HEK293 (cell line): Measurements from ENCODE around the gene OLA1.
A peak's percentile ranks its signal among the peaks of the same experiment; 100 is the strongest.

Experiments used
- FEZF1 ChIP-seq: fragments of 450-650 bp; formaldehyde crosslinking; IDR thresholded peaks from 2 replicates; pipeline ENCODE4 v1.5.1; 2016; ENCODE audit warnings: missing biosample characterization, missing genetic modification characterization
- GLI2 ChIP-seq: fragments of 450-650 bp; formaldehyde crosslinking; IDR thresholded peaks from 2 replicates; pipeline ENCODE4; 2017; ENCODE audit warnings: missing biosample characterization, missing genetic modification characterization, low read depth, borderline replicate concordance
- GLIS2 ChIP-seq: fragments of 450-650 bp; formaldehyde crosslinking; IDR thresholded peaks from 2 replicates; pipeline ENCODE4 v1.5.1; 2016; ENCODE audit warnings: missing biosample characterization, missing genetic modification characterization
- KLF1 ChIP-seq: fragments of 450-650 bp; formaldehyde crosslinking; IDR thresholded peaks from 2 replicates; pipeline ENCODE4 v1.5.1; 2016; ENCODE audit warnings: missing biosample characterization, missing genetic modification characterization
- KLF7 ChIP-seq: fragments of 450-650 bp; formaldehyde crosslinking; IDR thresholded peaks from 2 replicates; pipeline ENCODE4 v1.5.1; 2016; ENCODE audit warnings: missing biosample characterization, missing genetic modification characterization, borderline replicate concordance
- MEIS1 ChIP-seq: sonication (generic); formaldehyde crosslinking; IDR thresholded peaks from 2 replicates; pipeline ENCODE4 v1.8.1; 2022; ENCODE audit warnings: missing genetic modification reagents, mild to moderate bottlenecking, borderline replicate concordance
- MYNN ChIP-seq: fragments of 450-650 bp; formaldehyde crosslinking; IDR thresholded peaks from 2 replicates; pipeline ENCODE4 v1.5.1; 2016; ENCODE audit warnings: missing biosample characterization, missing genetic modification characterization, borderline replicate concordance
- OVOL3 ChIP-seq: fragments of 450-650 bp; formaldehyde crosslinking; IDR thresholded peaks from 2 replicates; pipeline ENCODE4 v1.5.1; 2016; ENCODE audit warnings: missing biosample characterization, missing genetic modification characterization
- PRDM6 ChIP-seq: fragments of 450-650 bp; formaldehyde crosslinking; IDR thresholded peaks from 2 replicates; pipeline ENCODE4 v1.5.1; 2017; ENCODE audit warnings: missing biosample characterization, missing genetic modification characterization
- REPIN1 ChIP-seq: fragments of 450-650 bp; formaldehyde crosslinking; IDR thresholded peaks from 2 replicates; pipeline ENCODE4 v1.5.1; 2017; ENCODE audit warnings: missing biosample characterization, missing genetic modification characterization, low read depth
- SALL2 ChIP-seq: fragments of 450-650 bp; formaldehyde crosslinking; IDR thresholded peaks from 2 replicates; pipeline ENCODE4 v1.5.0; 2017; ENCODE audit warnings: missing biosample characterization, mild to moderate bottlenecking, missing genetic modification characterization, borderline replicate concordance
- SP2 ChIP-seq: fragments of 450-650 bp; formaldehyde crosslinking; IDR thresholded peaks from 2 replicates; pipeline ENCODE4 v1.5.1; 2016; ENCODE audit warnings: missing biosample characterization, missing genetic modification characterization
- SP7 ChIP-seq: fragments of 450-650 bp; formaldehyde crosslinking; IDR thresholded peaks from 2 replicates; pipeline ENCODE4 v1.5.1; 2016; ENCODE audit warnings: missing biosample characterization, missing genetic modification characterization
- TCF7L2 ChIP-seq: IDR thresholded peaks from 2 replicates; pipeline ENCODE4 v1.6.1; 2011; ENCODE audit warnings: low read depth, mild to moderate bottlenecking, inconsistent platforms, low read length, moderate library complexity, borderline replicate concordance
- ZBTB1 ChIP-seq: fragments of 450-650 bp; formaldehyde crosslinking; IDR thresholded peaks from 2 replicates; pipeline ENCODE4 v1.5.1; 2016; ENCODE audit warnings: missing biosample characterization, missing genetic modification characterization
- ZBTB21 ChIP-seq: fragments of 450-650 bp; formaldehyde crosslinking; IDR thresholded peaks from 2 replicates; pipeline ENCODE4 v1.5.1; 2017; ENCODE audit warnings: missing biosample characterization, missing genetic modification characterization
- ZEB2 ChIP-seq: fragments of 450-650 bp; formaldehyde crosslinking; IDR thresholded peaks from 2 replicates; pipeline ENCODE4 v1.5.1; 2016; ENCODE audit warnings: missing biosample characterization, missing genetic modification characterization
- ZNF112 ChIP-seq: fragments of 450-650 bp; formaldehyde crosslinking; IDR thresholded peaks from 2 replicates; pipeline ENCODE4 v1.5.0; 2017; ENCODE audit warnings: missing biosample characterization, missing genetic modification characterization
- ZNF132 ChIP-seq: fragments of 450-650 bp; formaldehyde crosslinking; IDR thresholded peaks from 2 replicates; pipeline ENCODE4 v1.5.1; 2017; ENCODE audit warnings: missing biosample characterization, missing genetic modification characterization, borderline replicate concordance
- ZNF138 ChIP-seq: fragments of 450-650 bp; formaldehyde crosslinking; IDR thresholded peaks from 2 replicates; pipeline ENCODE4 v1.5.1; 2016; ENCODE audit warnings: missing biosample characterization, missing genetic modification characterization, borderline replicate concordance
- ZNF24 ChIP-seq: fragments of 450-650 bp; formaldehyde crosslinking; IDR thresholded peaks from 2 replicates; pipeline ENCODE4 v1.5.1; 2016; ENCODE audit warnings: missing biosample characterization, missing genetic modification characterization
- ZNF335 ChIP-seq: fragments of 450-650 bp; formaldehyde crosslinking; conservative IDR thresholded peaks from 2 replicates; pipeline ENCODE4 v1.5.1; 2016; ENCODE audit warnings: missing biosample characterization, missing genetic modification characterization
- ZNF341 ChIP-seq: fragments of 450-650 bp; formaldehyde crosslinking; IDR thresholded peaks from 2 replicates; pipeline ENCODE4; 2016; ENCODE audit warnings: low read depth, missing biosample characterization, missing genetic modification characterization
- ZNF362 ChIP-seq: fragments of 450-650 bp; formaldehyde crosslinking; IDR thresholded peaks from 2 replicates; pipeline ENCODE4 v1.5.1; 2016; ENCODE audit warnings: missing biosample characterization, missing genetic modification characterization
- ZNF394 ChIP-seq: fragments of 450-650 bp; formaldehyde crosslinking; IDR thresholded peaks from 2 replicates; pipeline ENCODE4 v1.5.1; 2016; ENCODE audit warnings: missing biosample characterization, missing genetic modification characterization, mild to moderate bottlenecking, moderate library complexity, borderline replicate concordance
- ZNF530 ChIP-seq: fragments of 450-650 bp; formaldehyde crosslinking; IDR thresholded peaks from 2 replicates; pipeline ENCODE4 v1.5.1; 2016; ENCODE audit warnings: low read depth, missing biosample characterization, missing genetic modification characterization
- ZNF560 ChIP-seq: fragments of 450-650 bp; formaldehyde crosslinking; IDR thresholded peaks from 2 replicates; pipeline ENCODE4 v1.5.1; 2017; ENCODE audit warnings: missing biosample characterization, missing genetic modification characterization, borderline replicate concordance
- ZNF785 ChIP-seq: fragments of 450-650 bp; formaldehyde crosslinking; IDR thresholded peaks from 2 replicates; pipeline ENCODE4 v1.5.1; 2016; ENCODE audit warnings: missing biosample characterization, missing genetic modification characterization
- ZSCAN30 ChIP-seq: fragments of 450-650 bp; IDR thresholded peaks from 2 replicates; pipeline ENCODE4 v1.5.1; 2018; ENCODE audit warnings: missing biosample characterization, mild to moderate bottlenecking, missing genetic modification characterization, moderate library complexity
- ZSCAN5A ChIP-seq: fragments of 450-650 bp; formaldehyde crosslinking; IDR thresholded peaks from 2 replicates; pipeline ENCODE4 v1.5.1; 2016; ENCODE audit warnings: missing biosample characterization, missing genetic modification characterization
- TF ChIP-seq, protein P1 (sequence below): fragments of 450-650 bp; IDR thresholded peaks from 2 replicates; pipeline ENCODE4 v1.5.1; 2018; ENCODE audit warnings: missing biosample characterization, missing genetic modification characterization
- TF ChIP-seq, protein P2 (sequence below): fragments of 450-650 bp; formaldehyde crosslinking; conservative IDR thresholded peaks from 2 replicates; pipeline ENCODE4 v1.5.1; 2016; ENCODE audit warnings: low read depth, missing biosample characterization, missing genetic modification characterization
- TF ChIP-seq, protein P3 (sequence below): fragments of 450-650 bp; formaldehyde crosslinking; IDR thresholded peaks from 2 replicates; pipeline ENCODE4 v1.5.1; 2016; ENCODE audit warnings: missing biosample characterization, missing genetic modification characterization

OLA1 gene

DNA sequence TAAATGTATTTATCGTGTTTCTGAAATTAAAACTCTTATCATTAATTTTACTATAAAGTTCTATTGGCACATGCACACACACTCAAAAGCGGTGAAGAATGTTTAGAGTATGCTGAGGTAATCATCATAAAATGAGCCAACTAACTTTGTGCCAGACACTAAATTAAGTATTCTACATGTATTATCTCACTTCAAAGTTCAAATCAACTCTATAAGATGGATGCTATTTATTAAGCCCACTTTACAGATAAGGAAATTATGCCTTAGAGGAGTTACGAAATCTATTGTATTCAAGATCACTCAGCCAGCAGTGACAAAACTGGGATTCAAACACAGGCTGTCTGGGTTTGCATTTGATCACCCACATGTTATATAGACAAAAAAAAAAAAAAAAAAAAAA is 24.9 kb downstream of the OLA1 start (continued):
- TF ChIP-seq, protein P1, sequence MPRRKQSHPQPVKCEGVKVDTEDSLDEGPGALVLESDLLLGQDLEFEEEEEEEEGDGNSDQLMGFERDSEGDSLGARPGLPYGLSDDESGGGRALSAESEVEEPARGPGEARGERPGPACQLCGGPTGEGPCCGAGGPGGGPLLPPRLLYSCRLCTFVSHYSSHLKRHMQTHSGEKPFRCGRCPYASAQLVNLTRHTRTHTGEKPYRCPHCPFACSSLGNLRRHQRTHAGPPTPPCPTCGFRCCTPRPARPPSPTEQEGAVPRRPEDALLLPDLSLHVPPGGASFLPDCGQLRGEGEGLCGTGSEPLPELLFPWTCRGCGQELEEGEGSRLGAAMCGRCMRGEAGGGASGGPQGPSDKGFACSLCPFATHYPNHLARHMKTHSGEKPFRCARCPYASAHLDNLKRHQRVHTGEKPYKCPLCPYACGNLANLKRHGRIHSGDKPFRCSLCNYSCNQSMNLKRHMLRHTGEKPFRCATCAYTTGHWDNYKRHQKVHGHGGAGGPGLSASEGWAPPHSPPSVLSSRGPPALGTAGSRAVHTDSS, result no peak
- TF ChIP-seq SP2 (no peak), MEIS1 (CRISPR knock-in tag) (no peak), SALL2 (tag by site-specific recombination) (no peak), ZSCAN30 (tag by site-specific recombination) (no peak), ZNF362 (tag by site-specific recombination) (no peak), KLF7 (tag by site-specific recombination) (no peak), PRDM6 (peak; percentile 84), GLI2 (tag by site-specific recombination) (no peak), ZNF560 (tag by site-specific recombination) (no peak), OVOL3 (tag by site-specific recombination) (no peak), TCF7L2 (no peak), REPIN1 (tag by site-specific recombination) (no peak), ZEB2 (no peak), ZNF112 (tag by site-specific recombination) (no peak), KLF1 (tag by site-specific recombination) (no peak), ZNF335 (tag by site-specific recombination) (peak; percentile 30; the same call in 1 of the 2 replicates), ZNF341 (tag by site-specific recombination) (no peak), FEZF1 (tag by site-specific recombination) (0 out of 2 replicates have a peak, but pooled peaks have one; percentile 6), ZNF132 (tag by site-specific recombination) (no peak), ZNF138 (no peak), ZNF394 (tag by site-specific recombination) (no peak), SP7 (tag by site-specific recombination) (peak; percentile 47), MYNN (tag by site-specific recombination) (no peak), ZNF785 (tag by site-specific recombination) (no peak), ZNF24 (no peak), ZBTB1 (tag by site-specific recombination) (no peak), ZNF530 (tag by site-specific recombination) (no peak), ZSCAN5A (no peak), ZBTB21 (tag by site-specific recombination) (no peak), GLIS2 (no peak)
- TF ChIP-seq, protein P2, sequence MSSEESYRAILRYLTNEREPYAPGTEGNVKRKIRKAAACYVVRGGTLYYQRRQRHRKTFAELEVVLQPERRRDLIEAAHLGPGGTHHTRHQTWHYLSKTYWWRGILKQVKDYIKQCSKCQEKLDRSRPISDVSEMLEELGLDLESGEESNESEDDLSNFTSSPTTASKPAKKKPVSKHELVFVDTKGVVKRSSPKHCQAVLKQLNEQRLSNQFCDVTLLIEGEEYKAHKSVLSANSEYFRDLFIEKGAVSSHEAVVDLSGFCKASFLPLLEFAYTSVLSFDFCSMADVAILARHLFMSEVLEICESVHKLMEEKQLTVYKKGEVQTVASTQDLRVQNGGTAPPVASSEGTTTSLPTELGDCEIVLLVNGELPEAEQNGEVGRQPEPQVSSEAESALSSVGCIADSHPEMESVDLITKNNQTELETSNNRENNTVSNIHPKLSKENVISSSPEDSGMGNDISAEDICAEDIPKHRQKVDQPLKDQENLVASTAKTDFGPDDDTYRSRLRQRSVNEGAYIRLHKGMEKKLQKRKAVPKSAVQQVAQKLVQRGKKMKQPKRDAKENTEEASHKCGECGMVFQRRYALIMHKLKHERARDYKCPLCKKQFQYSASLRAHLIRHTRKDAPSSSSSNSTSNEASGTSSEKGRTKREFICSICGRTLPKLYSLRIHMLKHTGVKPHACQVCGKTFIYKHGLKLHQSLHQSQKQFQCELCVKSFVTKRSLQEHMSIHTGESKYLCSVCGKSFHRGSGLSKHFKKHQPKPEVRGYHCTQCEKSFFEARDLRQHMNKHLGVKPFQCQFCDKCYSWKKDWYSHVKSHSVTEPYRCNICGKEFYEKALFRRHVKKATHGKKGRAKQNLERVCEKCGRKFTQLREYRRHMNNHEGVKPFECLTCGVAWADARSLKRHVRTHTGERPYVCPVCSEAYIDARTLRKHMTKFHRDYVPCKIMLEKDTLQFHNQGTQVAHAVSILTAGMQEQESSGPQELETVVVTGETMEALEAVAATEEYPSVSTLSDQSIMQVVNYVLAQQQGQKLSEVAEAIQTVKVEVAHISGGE (tag by site-specific recombination), result no peak
- TF ChIP-seq, protein P3, sequence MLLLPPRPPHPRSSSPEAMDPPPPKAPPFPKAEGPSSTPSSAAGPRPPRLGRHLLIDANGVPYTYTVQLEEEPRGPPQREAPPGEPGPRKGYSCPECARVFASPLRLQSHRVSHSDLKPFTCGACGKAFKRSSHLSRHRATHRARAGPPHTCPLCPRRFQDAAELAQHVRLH (tag by site-specific recombination), result no peak
